Measurements from ENCODE around the gene SLC9B1. TPM values are rescaled to one million over a fixed set of nuclear protein-coding genes. Genes with fewer than 3 reads are reported as not detected.

SLC9B1 gene
- total RNA-seq, 2 experiments from 2014 or later, result 3.6 to 3.7 TPM

DNA sequence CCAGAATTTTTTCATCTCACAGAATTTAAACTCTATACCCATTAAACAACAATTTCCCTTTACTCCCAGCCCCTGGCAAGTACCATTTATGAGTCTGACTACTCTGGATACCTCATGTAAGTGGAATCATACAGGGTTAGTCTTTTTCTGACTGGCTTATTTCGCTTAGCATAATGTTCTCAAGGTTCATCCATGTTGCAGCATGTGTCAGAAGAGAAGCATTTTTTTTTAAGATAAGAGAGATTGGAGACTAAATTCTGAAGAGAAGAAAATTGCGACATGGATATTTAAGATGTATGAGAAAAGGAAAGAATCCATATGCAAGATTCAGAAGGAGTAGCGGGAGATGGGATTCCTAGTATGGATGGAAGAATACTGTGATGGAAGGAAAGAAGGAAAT, 11.3 kb upstream of the SLC9B1 start:
- H3K36me3 Mint-ChIP-seq (ENCODE audit: low read depth), result peaks cover 19% of the 10 kb centered on the region
- intact Hi-C loops (cut with DNase I, micrococcal nuclease), result no loop called here
- H3K27ac Mint-ChIP-seq, result no peak overlapping the region
- H3K4me3 Mint-ChIP-seq, result no peak overlapping the region
- TF ChIP-seq, protein P1, sequence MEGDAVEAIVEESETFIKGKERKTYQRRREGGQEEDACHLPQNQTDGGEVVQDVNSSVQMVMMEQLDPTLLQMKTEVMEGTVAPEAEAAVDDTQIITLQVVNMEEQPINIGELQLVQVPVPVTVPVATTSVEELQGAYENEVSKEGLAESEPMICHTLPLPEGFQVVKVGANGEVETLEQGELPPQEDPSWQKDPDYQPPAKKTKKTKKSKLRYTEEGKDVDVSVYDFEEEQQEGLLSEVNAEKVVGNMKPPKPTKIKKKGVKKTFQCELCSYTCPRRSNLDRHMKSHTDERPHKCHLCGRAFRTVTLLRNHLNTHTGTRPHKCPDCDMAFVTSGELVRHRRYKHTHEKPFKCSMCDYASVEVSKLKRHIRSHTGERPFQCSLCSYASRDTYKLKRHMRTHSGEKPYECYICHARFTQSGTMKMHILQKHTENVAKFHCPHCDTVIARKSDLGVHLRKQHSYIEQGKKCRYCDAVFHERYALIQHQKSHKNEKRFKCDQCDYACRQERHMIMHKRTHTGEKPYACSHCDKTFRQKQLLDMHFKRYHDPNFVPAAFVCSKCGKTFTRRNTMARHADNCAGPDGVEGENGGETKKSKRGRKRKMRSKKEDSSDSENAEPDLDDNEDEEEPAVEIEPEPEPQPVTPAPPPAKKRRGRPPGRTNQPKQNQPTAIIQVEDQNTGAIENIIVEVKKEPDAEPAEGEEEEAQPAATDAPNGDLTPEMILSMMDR (IDR thresholded peaks at IDR 0.05), result no peak
- H3K27me3 ChIP-seq (ENCODE audit: control insufficient read depth in 1 of 2, insufficient read depth in 2 of 2, low read length in 2 of 2), result no peaks in the 10 kb centered on the region
- H3K4me3 ChIP-seq (ENCODE audit: low read length), result no peak overlapping the region
- ChIA-PET POLR2A (no interaction called here), CTCF (no interaction called here)
- H3K36me3 ChIP-seq (ENCODE audit: insufficient read depth, low read length), result peaks cover 4% of the 10 kb centered on the region
- no peaks in the 10 kb centered on the region for H3K4me1 ChIP-seq (ENCODE audit: insufficient read depth, low read length)
- ATAC-seq (ENCODE audit: poor library complexity) (no peak), DNase-seq (no peak)
- no peak overlapping the region for H3K27ac ChIP-seq (ENCODE audit: low read depth in 1 of 2, low read length in 2 of 2)
- H3K9me3 Mint-ChIP-seq, result no peaks in the 10 kb centered on the region
- H3K27me3 Mint-ChIP-seq, result no peaks in the 10 kb centered on the region
- no peaks in the 10 kb centered on the region for H3K4me1 Mint-ChIP-seq (ENCODE audit: low read depth)
- no peaks in the 10 kb centered on the region for H3K9me3 ChIP-seq (ENCODE audit: control insufficient read depth in 1 of 2, insufficient read depth in 1 of 2, low read length in 2 of 2)

DNA sequence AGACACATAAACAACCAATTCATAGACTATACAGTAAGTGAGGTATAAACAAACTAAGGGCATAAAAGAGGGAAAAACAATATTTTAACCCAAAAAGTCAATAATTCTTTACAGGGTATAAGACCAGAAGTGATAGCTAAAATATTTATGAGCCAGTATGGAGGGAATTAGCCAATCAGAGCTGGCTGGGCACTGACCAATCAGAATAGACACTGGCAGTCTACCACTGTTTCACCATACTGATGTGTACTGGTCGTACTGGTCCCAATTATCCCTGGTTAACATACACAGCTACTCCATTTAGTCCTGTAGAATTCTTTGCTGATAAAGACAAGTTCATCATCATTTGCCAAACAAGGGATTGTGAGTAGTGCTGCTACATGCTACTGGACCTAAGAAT, 9.8 kb upstream of the SLC9B1 start:
- H3K9me3 Mint-ChIP-seq, result no peaks in the 10 kb centered on the region
- Histone ChIP-seq H3K4me3 (ENCODE audit: low read length) (no peak overlapping the region), H3K36me3 (ENCODE audit: insufficient read depth, low read length) (peaks cover 4% of the 10 kb centered on the region), H3K27me3 (ENCODE audit: control insufficient read depth in 1 of 2, insufficient read depth in 2 of 2, low read length in 2 of 2) (no peaks in the 10 kb centered on the region), H3K9me3 (ENCODE audit: control insufficient read depth in 1 of 2, insufficient read depth in 1 of 2, low read length in 2 of 2) (no peaks in the 10 kb centered on the region), H3K27ac (ENCODE audit: low read depth in 1 of 2, low read length in 2 of 2) (no peak overlapping the region), H3K4me1 (ENCODE audit: insufficient read depth, low read length) (no peaks in the 10 kb centered on the region)
- TF ChIP-seq, protein P1 (IDR thresholded peaks at IDR 0.05), result no peak
- H3K4me1 Mint-ChIP-seq (ENCODE audit: low read depth), result no peaks in the 10 kb centered on the region
- no peak for ATAC-seq (ENCODE audit: poor library complexity)
- no peak overlapping the region for H3K27ac Mint-ChIP-seq
- no peaks in the 10 kb centered on the region for H3K27me3 Mint-ChIP-seq
- intact Hi-C loops (cut with DNase I, micrococcal nuclease), result no loop called here
- ChIA-PET CTCF (interaction anchor here (1.7 kb wide), 1 partner anchor 14 kb away, joined by 6 read pairs; no protein-coding TSS in a partner anchor), POLR2A (interaction anchor here (0.9 kb wide), 1 partner anchor 160 kb away, joined by 4 read pairs; the partner anchor contains the start of gene CISD2)
- H3K36me3 Mint-ChIP-seq (ENCODE audit: low read depth), result peaks cover 19% of the 10 kb centered on the region
- DNase-seq, result no peak
- H3K4me3 Mint-ChIP-seq, result no peak overlapping the region

DNA sequence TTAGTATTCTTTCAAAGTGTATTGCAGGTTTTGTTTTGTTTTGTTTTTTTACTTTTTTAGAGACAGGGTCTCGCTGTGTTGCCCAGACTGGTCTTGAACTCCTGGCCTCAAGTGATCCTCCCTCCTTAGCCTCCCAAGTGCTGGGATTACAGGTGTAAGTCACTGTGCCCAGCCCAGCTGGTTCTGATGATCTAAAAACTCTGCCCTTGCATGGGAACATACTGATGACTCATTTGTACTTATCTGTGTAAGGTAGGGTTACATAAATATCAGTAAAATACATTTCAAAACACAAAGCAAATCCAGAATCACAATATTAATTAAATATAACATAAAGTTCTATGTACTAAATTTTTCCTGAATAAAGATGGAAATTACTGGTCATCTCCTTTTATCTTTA, 7.4 kb upstream of the SLC9B1 start:
- ChIA-PET CTCF (no interaction called here), POLR2A (no interaction called here)
- TF ChIP-seq, protein P1 (IDR thresholded peaks at IDR 0.05), result no peak

More for the DNA sequence above, 7.4 kb upstream of the SLC9B1 start:
- H3K9me3 ChIP-seq (ENCODE audit: control insufficient read depth in 1 of 2, insufficient read depth in 1 of 2, low read length in 2 of 2), result no peaks in the 10 kb centered on the region
- no peaks in the 10 kb centered on the region for H3K27me3 Mint-ChIP-seq
- no peaks in the 10 kb centered on the region for H3K9me3 Mint-ChIP-seq
- H3K4me3 ChIP-seq (ENCODE audit: low read length), result no peak overlapping the region
- H3K27me3 ChIP-seq (ENCODE audit: control insufficient read depth in 1 of 2, insufficient read depth in 2 of 2, low read length in 2 of 2), result no peaks in the 10 kb centered on the region
- intact Hi-C loops (cut with DNase I, micrococcal nuclease), result no loop called here
- H3K4me1 Mint-ChIP-seq (ENCODE audit: low read depth), result no peaks in the 10 kb centered on the region
- DNase-seq (no peak), ATAC-seq (ENCODE audit: poor library complexity) (no peak)
- H3K4me1 ChIP-seq (ENCODE audit: insufficient read depth, low read length), result no peaks in the 10 kb centered on the region
- H3K27ac Mint-ChIP-seq, result no peak overlapping the region
- peaks cover 19% of the 10 kb centered on the region for H3K36me3 Mint-ChIP-seq (ENCODE audit: low read depth)
- H3K27ac ChIP-seq (ENCODE audit: low read depth in 1 of 2, low read length in 2 of 2), result no peak overlapping the region
- no peak overlapping the region for H3K4me3 Mint-ChIP-seq
- peaks cover 4% of the 10 kb centered on the region for H3K36me3 ChIP-seq (ENCODE audit: insufficient read depth, low read length)
